ENCODE results near the gene HEG1. TPM values are rescaled to one million over a fixed set of nuclear protein-coding genes. Genes with fewer than 3 reads are reported as not detected.

Gene HEG1
- total and polyA plus RNA-seq, 2 of the 13 experiments (the other 11 are each of a cell fraction or from before 2014, with no cell fraction given): 10.7 to 18.2 TPM

DNA sequence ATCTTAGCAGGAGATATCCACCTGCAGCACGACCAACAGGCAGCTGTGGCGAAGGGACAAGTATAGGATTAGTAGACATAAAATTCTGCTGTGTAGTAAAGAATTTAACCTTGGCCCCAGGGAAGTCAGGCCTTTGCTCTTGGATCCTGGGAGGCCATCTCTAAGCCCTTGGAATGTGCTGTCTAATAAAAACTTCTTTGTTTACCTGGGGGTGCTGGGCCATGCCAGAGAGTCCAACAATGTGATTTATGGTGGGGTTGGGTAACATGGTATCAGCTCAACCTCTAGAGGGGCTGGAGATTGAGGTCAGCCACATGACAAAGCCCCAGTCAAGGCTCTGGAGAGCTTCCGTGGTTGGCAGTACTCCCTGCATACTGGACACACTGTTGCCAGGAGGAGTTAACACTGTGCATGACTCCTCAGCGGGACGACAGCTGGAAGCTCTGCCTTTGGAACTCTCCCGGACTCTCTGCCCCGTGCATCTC, 52.4 kb downstream of the HEG1 start (continued):
- TF ChIP-seq FOXM1 (CRISPR knock-in tag; IDR thresholded peaks at IDR 0.05) (no peak), ZXDC (CRISPR knock-in tag; IDR thresholded peaks at IDR 0.05) (no peak), ZFP36L2 (CRISPR knock-in tag; IDR thresholded peaks at IDR 0.05) (no peak), MAFF (IDR thresholded peaks at IDR 0.05; ENCODE audit: low read depth, low read length) (peak; percentile 86), NCOA1 (CRISPR knock-in tag; IDR thresholded peaks at IDR 0.05) (peak; percentile 88; the same call in 1 of the 2 replicates), KDM1A (CRISPR knock-in tag; IDR thresholded peaks at IDR 0.05) (0 out of 2 replicates have a peak, but pooled peaks have one; percentile 54), ZNF652 (CRISPR knock-in tag; IDR thresholded peaks at IDR 0.05; ENCODE audit: borderline replicate concordance, low read depth) (no peak), SPEN (CRISPR knock-in tag; IDR thresholded peaks at IDR 0.05; ENCODE audit: low read depth) (no peak; the same call in 1 of the 2 replicates), STAG1 (CRISPR knock-in tag; IDR thresholded peaks at IDR 0.05) (peak; percentile 28; the same call in 1 of the 2 replicates), CREB3 (CRISPR knock-in tag; IDR thresholded peaks at IDR 0.05) (no peak), ZNF644 (CRISPR knock-in tag; IDR thresholded peaks at IDR 0.05; ENCODE audit: low read depth) (peak; percentile 76), THAP11 (CRISPR knock-in tag; IDR thresholded peaks at IDR 0.05) (peak; percentile 37; the same call in 1 of the 2 replicates), RXRB (CRISPR knock-in tag; IDR thresholded peaks at IDR 0.05; ENCODE audit: borderline replicate concordance) (peak; percentile 91), ZMYM3 (CRISPR knock-in tag; IDR thresholded peaks at IDR 0.05) (no peak; the same call in 1 of the 2 replicates), ZNF530 (CRISPR knock-in tag; IDR thresholded peaks at IDR 0.05; ENCODE audit: low read depth) (no peak), ZSCAN12 (CRISPR knock-in tag; IDR thresholded peaks at IDR 0.05) (no peak)
- TF ChIP-seq, protein P1, sequence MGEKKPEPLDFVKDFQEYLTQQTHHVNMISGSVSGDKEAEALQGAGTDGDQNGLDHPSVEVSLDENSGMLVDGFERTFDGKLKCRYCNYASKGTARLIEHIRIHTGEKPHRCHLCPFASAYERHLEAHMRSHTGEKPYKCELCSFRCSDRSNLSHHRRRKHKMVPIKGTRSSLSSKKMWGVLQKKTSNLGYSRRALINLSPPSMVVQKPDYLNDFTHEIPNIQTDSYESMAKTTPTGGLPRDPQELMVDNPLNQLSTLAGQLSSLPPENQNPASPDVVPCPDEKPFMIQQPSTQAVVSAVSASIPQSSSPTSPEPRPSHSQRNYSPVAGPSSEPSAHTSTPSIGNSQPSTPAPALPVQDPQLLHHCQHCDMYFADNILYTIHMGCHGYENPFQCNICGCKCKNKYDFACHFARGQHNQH (CRISPR knock-in tag; IDR thresholded peaks at IDR 0.05): peak; percentile 80; the same call in 1 of the 2 replicates
- TF ChIP-seq, protein P2, sequence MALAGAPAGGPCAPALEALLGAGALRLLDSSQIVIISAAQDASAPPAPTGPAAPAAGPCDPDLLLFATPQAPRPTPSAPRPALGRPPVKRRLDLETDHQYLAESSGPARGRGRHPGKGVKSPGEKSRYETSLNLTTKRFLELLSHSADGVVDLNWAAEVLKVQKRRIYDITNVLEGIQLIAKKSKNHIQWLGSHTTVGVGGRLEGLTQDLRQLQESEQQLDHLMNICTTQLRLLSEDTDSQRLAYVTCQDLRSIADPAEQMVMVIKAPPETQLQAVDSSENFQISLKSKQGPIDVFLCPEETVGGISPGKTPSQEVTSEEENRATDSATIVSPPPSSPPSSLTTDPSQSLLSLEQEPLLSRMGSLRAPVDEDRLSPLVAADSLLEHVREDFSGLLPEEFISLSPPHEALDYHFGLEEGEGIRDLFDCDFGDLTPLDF (CRISPR knock-in tag; IDR thresholded peaks at IDR 0.05): no peak
- TF ChIP-seq, protein P3, sequence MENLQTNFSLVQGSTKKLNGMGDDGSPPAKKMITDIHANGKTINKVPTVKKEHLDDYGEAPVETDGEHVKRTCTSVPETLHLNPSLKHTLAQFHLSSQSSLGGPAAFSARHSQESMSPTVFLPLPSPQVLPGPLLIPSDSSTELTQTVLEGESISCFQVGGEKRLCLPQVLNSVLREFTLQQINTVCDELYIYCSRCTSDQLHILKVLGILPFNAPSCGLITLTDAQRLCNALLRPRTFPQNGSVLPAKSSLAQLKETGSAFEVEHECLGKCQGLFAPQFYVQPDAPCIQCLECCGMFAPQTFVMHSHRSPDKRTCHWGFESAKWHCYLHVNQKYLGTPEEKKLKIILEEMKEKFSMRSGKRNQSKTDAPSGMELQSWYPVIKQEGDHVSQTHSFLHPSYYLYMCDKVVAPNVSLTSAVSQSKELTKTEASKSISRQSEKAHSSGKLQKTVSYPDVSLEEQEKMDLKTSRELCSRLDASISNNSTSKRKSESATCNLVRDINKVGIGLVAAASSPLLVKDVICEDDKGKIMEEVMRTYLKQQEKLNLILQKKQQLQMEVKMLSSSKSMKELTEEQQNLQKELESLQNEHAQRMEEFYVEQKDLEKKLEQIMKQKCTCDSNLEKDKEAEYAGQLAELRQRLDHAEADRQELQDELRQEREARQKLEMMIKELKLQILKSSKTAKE (CRISPR knock-in tag; IDR thresholded peaks at IDR 0.05; ENCODE audit: borderline replicate concordance): peak; percentile 86
- TF ChIP-seq, protein P4, sequence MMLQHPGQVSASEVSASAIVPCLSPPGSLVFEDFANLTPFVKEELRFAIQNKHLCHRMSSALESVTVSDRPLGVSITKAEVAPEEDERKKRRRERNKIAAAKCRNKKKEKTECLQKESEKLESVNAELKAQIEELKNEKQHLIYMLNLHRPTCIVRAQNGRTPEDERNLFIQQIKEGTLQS (CRISPR knock-in tag; IDR thresholded peaks at IDR 0.05): no peak
- TF ChIP-seq, protein P5, sequence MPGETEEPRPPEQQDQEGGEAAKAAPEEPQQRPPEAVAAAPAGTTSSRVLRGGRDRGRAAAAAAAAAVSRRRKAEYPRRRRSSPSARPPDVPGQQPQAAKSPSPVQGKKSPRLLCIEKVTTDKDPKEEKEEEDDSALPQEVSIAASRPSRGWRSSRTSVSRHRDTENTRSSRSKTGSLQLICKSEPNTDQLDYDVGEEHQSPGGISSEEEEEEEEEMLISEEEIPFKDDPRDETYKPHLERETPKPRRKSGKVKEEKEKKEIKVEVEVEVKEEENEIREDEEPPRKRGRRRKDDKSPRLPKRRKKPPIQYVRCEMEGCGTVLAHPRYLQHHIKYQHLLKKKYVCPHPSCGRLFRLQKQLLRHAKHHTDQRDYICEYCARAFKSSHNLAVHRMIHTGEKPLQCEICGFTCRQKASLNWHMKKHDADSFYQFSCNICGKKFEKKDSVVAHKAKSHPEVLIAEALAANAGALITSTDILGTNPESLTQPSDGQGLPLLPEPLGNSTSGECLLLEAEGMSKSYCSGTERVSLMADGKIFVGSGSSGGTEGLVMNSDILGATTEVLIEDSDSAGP (CRISPR knock-in tag; IDR thresholded peaks at IDR 0.05; ENCODE audit: borderline replicate concordance): peak; percentile 34; the same call in 1 of the 2 replicates

Measured in HepG2 (cell line).